Activated naive CD4-positive, alpha-beta T cell treated with anti-CD3 and anti-CD28 coated beads, Interleukin-2, amount 50 U/mL, for 24 hours (primary cell): Measurements from ENCODE around the gene INTS11.
"Not testable (repeated sequence)": the region's sequence is repeated elsewhere in the genome, so short reads cannot be mapped to it uniquely, and the experiment has no call there.

Source experiments
- H3K27ac Mint-ChIP-seq: one replicate; pipeline ENCODE4 v1.8.0; 2021; ENCODE audit warnings: mild to moderate bottlenecking, mixed read lengths
- H3K27me3 Mint-ChIP-seq: one replicate; pipeline ENCODE4 v1.8.0; 2021; ENCODE audit warnings: mixed read lengths
- H3K36me3 Mint-ChIP-seq: one replicate; pipeline ENCODE4 v1.8.0; 2021; ENCODE audit warnings: mixed read lengths
- H3K4me1 Mint-ChIP-seq: one replicate; pipeline ENCODE4 v1.8.0; 2021; ENCODE audit warnings: mixed read lengths
- H3K4me3 Mint-ChIP-seq: one replicate; pipeline ENCODE4 v1.8.0; 2021; ENCODE audit warnings: mild to moderate bottlenecking, mixed read lengths
- H3K9me3 Mint-ChIP-seq: one replicate; pipeline ENCODE4 v1.8.0; 2021; ENCODE audit warnings: mixed read lengths

INTS11 gene

DNA sequence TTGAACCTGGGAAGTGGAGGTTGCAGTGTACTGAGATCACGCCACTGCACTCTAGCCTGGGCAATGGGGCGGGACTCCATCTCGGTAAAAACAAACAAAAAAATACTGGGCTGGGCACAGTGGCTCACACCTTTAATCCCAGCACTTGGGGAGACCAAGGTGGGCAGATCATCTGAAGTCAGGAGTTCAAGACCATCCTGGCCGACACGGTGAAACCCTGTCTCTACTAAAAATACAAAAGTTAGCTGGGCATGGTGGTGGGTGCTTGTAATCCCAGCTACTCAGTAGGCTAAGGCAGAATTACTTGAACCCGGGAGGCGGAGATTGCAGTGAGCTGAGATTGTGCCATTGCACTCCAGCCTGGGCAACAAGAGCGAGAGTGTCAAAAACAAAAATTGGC, 8.3 kb downstream of the INTS11 start:
- not testable (repeated sequence) for H3K9me3 Mint-ChIP-seq, H3K4me3 Mint-ChIP-seq, H3K4me1 Mint-ChIP-seq, H3K27ac Mint-ChIP-seq, H3K36me3 Mint-ChIP-seq, H3K27me3 Mint-ChIP-seq

DNA sequence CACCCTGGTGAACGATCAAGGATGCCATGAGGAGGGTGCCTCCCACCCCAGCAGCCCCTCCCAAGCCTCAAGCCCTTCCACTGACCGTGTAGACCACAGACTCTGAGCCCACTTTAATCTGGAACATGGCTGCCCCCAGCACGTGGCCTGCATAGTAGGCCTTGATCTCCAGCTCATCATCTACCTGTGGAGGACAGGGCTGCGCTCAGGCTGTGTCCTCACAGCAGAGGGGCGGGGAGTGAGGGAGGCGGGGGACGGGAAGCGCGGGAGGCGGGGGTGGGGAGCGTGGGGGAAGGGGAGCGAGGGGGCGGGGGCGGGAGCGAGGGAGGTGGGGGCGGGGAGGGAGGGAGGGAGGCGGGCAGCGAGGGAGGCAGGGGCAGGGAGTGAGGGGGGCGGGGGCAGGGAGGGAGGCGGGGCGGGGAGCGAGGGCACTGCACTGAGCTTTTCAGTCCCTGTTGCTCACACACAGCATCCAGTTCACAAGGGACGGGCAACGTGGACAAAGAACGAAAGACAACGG, 9.0 kb downstream of the INTS11 start:
- Mint-ChIP-seq H3K4me1 (no peaks in the 10 kb centered on the region), H3K4me3 (no peak overlapping the region)

DNA sequence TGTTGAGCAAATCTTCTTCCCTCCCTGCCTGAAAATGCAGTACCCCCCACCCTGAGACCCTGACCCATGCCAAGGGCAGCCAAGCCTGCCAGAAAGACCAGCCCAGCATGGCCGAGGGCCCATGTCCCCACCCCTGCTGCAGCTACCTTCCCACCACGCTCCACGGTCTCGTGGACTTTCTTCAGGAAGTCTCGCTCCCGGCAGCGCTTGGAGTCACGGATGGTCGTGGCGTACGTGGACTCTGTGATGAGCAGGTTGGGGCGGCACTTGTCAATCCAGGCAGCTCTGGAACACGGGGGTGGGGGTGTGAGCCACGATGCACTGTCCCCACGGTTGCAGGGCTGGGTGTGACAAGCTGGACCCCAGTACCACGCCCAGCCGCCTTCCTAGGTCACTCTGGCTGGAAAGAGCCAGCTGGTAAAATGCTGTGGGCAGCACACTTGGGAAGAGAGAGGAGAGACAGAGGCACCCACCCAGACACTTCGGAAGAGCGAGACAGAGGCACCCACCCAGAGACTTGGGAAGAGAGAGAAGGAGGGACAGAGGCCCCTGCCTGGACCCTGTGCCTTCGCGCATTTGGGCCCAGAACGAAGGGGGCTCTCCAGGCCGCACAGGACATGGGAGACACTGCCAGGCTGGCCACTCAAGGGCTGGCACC, 9.7 kb downstream of the INTS11 start:
- no peaks in the 10 kb centered on the region for H3K4me1 Mint-ChIP-seq
- H3K36me3 Mint-ChIP-seq: peaks cover 7% of the 10 kb centered on the region
- no peak overlapping the region for H3K27ac Mint-ChIP-seq
- no peak overlapping the region for H3K4me3 Mint-ChIP-seq
- no peaks in the 10 kb centered on the region for H3K9me3 Mint-ChIP-seq
- H3K27me3 Mint-ChIP-seq: no peaks in the 10 kb centered on the region

More for the DNA sequence above, 9.0 kb downstream of the INTS11 start:
- H3K27me3 Mint-ChIP-seq: no peaks in the 10 kb centered on the region
- H3K9me3 Mint-ChIP-seq: no peaks in the 10 kb centered on the region
- no peak overlapping the region for H3K27ac Mint-ChIP-seq
- H3K36me3 Mint-ChIP-seq: peaks cover 7% of the 10 kb centered on the region

DNA sequence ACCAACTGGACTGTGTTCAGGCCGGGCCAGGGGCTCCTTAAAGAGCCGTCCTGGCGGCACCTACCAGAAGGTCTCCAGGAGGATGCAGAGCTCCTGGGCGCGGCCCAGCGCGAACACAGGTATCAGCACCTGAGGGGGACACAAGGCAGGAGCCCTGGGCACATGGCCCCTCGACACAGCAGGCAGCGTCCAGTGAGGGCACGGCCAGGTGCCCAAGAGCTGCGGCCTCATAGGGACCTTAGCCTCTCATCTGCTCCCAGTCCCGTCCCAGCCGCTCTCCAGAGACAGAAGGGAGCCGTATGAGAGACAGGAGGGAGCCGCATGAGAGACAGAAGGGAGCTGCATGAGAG, 10.2 kb downstream of the INTS11 start:
- Mint-ChIP-seq H3K36me3 (peaks cover 6% of the 10 kb centered on the region), H3K4me1 (no peaks in the 10 kb centered on the region)

DNA sequence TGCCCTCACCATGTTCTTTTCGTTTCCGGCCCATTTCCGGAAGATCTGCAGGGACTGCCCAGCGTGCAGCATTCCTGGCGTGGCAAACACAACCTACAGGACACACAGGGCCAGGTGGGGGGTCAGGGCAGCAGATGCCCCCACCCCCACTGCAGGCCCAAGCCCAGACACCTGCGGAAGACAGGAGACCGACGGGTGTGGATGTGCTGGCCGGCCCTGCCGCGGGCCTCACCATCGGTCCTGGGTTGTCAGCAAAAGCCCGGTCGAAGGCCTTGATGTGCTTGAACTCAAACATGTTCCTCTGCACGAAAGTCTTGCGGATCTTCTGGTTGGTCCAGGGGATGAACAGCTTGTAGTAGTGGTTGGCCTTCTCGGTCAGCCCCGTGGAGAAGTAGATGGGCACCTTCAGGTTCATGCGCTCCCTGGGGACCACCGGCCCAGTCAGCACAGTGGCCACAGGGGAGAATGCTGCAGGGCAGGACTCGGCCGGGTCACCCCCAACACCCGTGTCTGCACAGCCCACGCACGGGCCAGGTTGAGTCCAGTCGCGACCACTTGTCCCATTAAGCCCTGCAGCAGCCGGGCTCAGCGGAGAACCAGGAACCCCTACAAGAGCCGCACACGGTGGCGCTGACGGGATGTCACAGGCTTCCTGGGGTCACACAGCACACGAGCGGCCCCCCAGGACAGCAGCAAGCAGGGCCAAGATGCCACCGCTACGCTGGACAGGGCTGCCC, 10.8 kb downstream of the INTS11 start:
- no peaks in the 10 kb centered on the region for H3K9me3 Mint-ChIP-seq
- no peaks in the 10 kb centered on the region for H3K27me3 Mint-ChIP-seq
- H3K36me3 Mint-ChIP-seq: peaks cover 6% of the 10 kb centered on the region
- no peak overlapping the region for H3K4me3 Mint-ChIP-seq
- H3K4me1 Mint-ChIP-seq: no peaks in the 10 kb centered on the region
- no peak overlapping the region for H3K27ac Mint-ChIP-seq

More for the DNA sequence above, 10.2 kb downstream of the INTS11 start:
- no peaks in the 10 kb centered on the region for H3K27me3 Mint-ChIP-seq
- H3K9me3 Mint-ChIP-seq: no peaks in the 10 kb centered on the region
- no peak overlapping the region for H3K27ac Mint-ChIP-seq
- no peak overlapping the region for H3K4me3 Mint-ChIP-seq

DNA sequence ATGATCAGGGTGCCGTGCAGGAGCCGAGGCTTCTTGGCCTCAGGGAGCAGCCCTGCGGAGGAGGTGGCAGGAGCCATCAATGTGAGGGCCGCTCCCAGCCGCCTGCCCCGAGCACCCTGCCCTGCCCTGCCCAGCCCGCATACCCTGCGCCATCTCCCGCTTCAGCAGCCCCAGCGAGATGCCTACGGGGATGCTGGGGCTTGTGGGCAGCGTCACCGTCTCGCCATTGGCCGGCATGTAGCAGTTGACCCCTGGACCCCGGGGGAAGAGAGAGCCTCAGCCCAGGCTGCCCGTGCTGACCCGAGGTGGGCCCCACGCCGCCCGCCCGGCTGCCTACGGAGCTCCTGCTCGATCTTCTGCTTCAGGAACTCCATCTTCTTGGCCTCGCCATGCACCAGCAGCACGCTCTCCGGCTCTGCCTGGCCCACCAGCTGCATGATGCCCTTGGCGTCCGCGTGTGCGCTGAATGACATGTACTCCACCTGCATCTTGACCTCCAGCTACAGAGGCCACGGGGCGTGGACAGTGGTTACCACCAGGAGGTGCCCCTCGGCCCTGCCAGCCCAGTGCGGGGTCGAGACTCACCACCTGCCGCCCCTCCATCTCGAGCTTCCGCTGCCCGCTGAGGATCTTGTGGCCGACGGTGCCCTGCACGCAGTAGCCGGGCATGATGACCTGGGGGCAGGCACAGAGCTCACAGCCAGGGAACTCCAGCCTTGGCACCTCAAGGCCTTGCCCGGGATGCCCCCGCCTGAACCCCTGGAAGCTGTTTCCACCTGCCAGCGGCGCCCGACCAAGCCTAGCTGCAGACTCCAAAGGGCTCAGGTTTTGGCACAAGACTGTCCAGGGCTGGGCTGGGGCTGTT, 11.8 kb downstream of the INTS11 start:
- Mint-ChIP-seq H3K27ac (no peak overlapping the region), H3K27me3 (no peaks in the 10 kb centered on the region), H3K36me3 (peaks cover 6% of the 10 kb centered on the region), H3K4me1 (no peaks in the 10 kb centered on the region), H3K9me3 (no peaks in the 10 kb centered on the region), H3K4me3 (no peak overlapping the region)

DNA sequence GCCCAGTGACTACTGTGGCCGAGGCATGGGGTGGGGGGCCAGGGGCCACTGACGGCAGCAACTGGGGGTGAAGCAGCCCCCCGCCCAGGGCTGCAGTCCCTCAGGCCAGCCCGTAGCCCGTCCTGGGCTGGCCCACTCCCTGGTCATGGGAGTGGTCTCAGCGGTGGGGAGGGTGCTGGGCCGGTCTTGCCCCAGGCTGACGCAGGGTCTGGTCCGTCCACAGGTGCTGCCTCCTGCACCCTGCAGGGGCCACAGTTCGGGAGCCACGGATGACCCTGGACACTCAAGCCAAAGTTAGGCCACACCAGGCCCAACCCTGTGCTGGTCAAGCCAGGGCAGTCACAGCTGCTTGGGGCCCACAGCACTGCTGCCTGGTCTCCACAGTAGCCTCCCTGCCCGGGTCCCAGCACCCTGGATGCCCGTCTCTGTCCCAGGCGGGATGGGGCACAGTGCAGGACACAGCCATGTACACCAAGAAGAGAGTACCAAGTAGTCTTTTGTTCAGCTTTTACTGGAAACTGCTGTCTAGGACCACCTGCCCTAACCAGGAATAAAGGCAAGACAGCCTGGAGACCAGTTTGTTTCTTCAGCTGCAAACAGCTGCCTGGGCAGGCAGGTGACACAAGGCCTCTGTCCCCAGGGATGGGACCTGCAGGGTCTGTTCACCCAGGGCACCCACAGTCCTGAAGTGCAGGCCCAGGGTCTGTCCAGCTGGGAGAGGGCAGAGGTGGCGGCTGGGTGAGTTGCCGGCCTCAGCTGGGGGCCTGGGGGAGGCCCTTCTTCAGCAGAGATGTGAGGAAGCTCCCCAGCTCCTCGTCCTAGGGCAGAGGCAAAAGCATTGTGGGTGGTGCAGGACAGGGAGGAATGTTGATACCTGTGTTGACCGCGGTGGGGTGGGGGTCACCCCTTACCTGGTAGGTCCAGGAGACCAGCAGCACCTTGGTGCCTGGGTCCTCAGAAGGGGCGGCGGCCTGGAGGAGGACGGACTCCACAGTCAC, 13.1 kb downstream of the INTS11 start:
- H3K36me3 Mint-ChIP-seq: peaks cover 3% of the 10 kb centered on the region
- no peak overlapping the region for H3K4me3 Mint-ChIP-seq
- H3K27ac Mint-ChIP-seq: no peak overlapping the region
- H3K27me3 Mint-ChIP-seq: no peaks in the 10 kb centered on the region
- peaks cover 8% of the 10 kb centered on the region for H3K4me1 Mint-ChIP-seq
- H3K9me3 Mint-ChIP-seq: no peaks in the 10 kb centered on the region

DNA sequence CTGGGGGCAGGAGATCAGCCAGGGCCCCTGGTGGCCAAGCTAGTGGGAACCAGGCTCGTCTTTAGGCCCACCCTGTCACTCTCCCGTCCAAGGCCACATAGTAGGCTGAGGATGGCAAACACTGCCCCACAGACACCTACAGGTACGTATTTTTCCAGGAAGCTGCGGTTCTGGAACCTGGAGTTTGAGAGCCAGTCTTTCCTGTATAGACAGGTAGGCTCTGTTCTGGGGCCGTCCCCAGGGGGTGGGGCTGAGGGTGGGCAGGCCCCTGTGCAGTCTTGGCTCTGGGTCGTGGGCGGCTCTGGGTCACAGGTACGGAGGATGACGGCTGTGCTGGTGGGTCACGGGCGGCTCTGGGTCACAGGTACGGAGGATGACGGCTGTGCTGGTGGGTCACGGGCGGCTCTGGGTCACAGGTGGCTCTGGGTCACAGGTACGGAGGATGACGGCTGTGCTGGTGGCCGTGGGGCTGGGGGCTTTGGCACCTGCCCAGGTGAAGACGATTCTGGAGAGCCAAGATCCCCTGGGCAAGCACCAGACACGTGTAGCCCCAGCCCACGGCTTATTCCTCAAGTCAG, 13.9 kb downstream of the INTS11 start:
- no peak overlapping the region for H3K27ac Mint-ChIP-seq
- H3K4me1 Mint-ChIP-seq: peaks cover 15% of the 10 kb centered on the region
- peaks cover 3% of the 10 kb centered on the region for H3K36me3 Mint-ChIP-seq
- H3K27me3 Mint-ChIP-seq: no peaks in the 10 kb centered on the region
- no peaks in the 10 kb centered on the region for H3K9me3 Mint-ChIP-seq
- H3K4me3 Mint-ChIP-seq: peak overlapping the region; percentile 61

DNA sequence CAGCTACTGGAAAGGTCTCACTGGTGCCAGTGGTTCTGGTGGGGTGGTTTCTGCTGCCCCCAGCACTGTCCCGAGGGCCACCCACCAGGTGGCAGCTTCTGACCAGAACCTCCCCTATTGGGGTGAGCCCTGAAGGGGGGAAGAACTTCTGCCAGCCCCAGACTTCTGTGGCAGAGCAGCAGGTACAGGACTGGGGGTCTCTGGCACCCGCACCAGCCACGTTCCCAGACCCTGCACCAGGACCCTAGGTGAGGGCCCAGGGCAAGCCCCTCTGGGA, 14.4 kb downstream of the INTS11 start:
- Mint-ChIP-seq H3K27ac (no peak overlapping the region), H3K36me3 (peaks cover 3% of the 10 kb centered on the region), H3K27me3 (no peaks in the 10 kb centered on the region), H3K9me3 (no peaks in the 10 kb centered on the region), H3K4me3 (peak overlapping the region; percentile 80), H3K4me1 (peaks cover 15% of the 10 kb centered on the region)

DNA sequence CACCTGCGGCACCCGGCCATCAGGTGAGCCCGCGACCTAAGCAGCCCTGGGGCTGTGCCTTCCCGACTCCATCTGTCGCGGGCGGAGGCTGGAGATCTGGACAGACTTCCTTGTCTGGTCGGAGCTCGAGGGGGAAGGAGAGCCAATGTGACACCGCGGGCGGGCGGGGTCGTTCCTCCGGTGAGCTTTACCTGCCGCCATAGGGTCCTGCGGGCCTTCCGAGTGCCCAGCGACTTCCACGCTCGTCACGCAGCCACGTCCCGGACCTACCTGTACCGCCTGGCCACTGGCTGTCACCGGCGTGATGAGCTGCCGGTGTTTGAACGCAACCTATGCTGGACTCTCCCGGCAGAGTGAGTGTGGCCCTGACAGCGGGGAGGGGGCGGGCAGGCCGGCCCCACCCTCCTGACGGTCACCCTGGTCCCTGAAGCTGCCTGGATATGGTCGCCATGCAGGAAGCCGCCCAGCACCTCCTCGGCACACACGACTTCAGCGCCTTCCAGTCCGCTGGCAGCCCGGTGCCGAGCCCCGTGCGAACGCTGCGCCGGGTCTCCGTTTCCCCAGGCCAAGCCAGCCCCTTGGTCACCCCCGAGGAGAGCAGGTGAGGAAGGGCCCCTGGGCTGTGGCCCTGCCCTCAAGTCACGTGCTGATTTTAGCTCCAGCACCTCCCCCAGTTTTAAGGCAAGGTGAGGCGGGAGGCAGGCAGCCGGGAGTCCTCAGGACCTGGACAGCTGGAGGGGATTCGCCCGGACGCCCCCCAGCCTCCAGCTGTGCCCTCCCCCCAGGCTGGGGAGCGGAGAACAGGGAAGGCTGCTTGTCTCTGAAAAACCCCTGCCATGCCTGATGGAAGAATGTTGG, 15.0 kb downstream of the INTS11 start:
- Mint-ChIP-seq H3K27me3 (no peaks in the 10 kb centered on the region), H3K36me3 (peaks cover 2% of the 10 kb centered on the region)

DNA sequence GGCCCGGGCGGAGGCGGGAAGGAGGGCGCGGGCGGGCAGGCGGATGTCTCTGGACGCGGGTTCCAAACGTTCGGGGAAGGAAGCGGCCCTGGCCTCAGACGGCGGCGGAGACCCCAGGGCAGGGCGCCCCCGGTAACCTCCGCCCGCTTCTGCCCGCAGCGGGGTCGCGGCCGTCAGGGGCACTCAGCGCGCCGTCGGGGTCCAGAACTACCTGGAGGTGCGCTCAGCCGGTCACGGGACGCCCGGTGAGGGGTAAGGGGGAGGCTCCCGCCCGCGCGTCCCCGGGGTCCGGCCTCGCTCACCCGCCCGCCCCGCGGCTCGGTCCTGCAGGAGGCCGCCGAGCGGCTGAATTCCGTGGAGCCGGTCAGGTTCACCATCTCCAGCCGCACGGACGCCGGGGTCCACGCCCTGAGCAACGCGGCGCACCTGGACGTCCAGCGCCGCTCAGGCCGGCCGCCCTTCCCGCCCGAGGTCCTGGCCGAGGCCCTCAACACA, 15.7 kb downstream of the INTS11 start:
- Mint-ChIP-seq H3K36me3 (peaks cover 2% of the 10 kb centered on the region), H3K4me1 (peaks cover 15% of the 10 kb centered on the region), H3K27me3 (no peaks in the 10 kb centered on the region), H3K27ac (peak overlapping the region; percentile 91), H3K4me3 (peak overlapping the region; percentile 88), H3K9me3 (no peaks in the 10 kb centered on the region)

More for the DNA sequence above, 15.0 kb downstream of the INTS11 start:
- no peaks in the 10 kb centered on the region for H3K9me3 Mint-ChIP-seq
- peaks cover 15% of the 10 kb centered on the region for H3K4me1 Mint-ChIP-seq
- no peak overlapping the region for H3K27ac Mint-ChIP-seq
- peak overlapping the region; percentile 80 for H3K4me3 Mint-ChIP-seq

DNA sequence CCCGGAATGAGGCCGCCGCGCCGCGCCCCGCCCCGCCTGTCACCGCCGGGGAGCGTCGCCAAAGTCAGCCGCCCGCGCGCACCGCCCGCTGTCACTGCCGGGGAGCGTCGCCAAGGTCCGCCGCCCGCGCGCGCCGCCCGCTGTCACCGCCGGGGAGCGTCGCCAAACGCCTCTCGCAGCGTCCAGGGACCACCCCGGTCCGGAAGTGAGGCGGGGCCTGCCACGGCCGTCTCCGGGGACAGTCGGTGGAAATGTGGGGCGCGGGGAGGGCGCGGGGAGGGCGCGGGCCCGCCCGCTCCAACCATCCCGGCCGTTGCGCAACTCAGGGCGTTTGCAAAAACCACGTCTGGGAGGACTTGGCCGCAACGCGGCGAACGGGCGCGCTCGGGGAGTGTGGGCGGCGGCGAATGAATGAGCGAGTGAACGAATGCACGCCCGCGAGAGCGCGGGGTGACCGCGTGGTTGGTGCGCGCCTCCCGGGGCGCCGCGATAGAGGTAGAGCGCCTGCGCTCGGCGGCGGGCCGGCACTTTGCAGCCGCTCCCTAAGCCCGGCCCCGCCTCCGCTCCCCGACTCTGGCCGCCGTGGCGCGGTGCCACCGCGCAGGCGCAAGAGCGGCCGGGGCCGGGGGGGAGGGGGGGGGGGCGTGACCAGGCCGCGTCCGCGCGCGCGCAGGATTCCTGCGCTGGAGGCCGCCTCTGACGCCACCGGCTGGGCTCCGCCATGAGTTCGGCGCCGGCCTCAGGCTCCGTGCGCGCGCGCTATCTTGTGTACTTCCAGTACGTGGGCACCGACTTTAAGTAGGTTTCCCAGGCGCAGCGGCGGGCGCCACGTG, 16.3 kb downstream of the INTS11 start, which contains the start of the genes ACAP3 and PUSL1:
Gene ACAP3 (minus strand): TSS at position 8 of the 833 bp plus-strand sequence. CDS start 115 bp downstream, outside the sequence.
Gene PUSL1 (plus strand): TSS at position 675 of the 833 bp plus-strand sequence. CDS start 47 bp downstream, at position 722.
- H3K27ac Mint-ChIP-seq: peak within 1 kb of the TSS; percentile 91
- H3K9me3 Mint-ChIP-seq: no peaks in the 10 kb centered on the region
- H3K36me3 Mint-ChIP-seq: no peaks in the 10 kb centered on the region
- peaks cover 15% of the 10 kb centered on the region for H3K4me1 Mint-ChIP-seq
- no peaks in the 10 kb centered on the region for H3K27me3 Mint-ChIP-seq
- H3K4me3 Mint-ChIP-seq: peak within 1 kb of the TSS; percentile 88
